AG09319 (cell line): ENCODE measurements around the gene COQ10B.
"Not testable (repeated sequence)": the region's sequence is repeated elsewhere in the genome, so short reads cannot be mapped to it uniquely, and the experiment has no call there.

Experiments used
- DNase-seq: peaks from one replicate; pipeline ENCODE4 v3.0.0-alpha.2; 2010; ENCODE audit warnings: low read depth; ENCODE audit errors: extremely low read depth
- TF ChIP-seq, protein P1 (sequence below): IDR thresholded peaks from 2 replicates; pipeline ENCODE4 v1.5.1; 2011; ENCODE audit warnings: low read depth, mild to moderate bottlenecking, inconsistent platforms, low read length, moderate library complexity

The COQ10B gene

DNA sequence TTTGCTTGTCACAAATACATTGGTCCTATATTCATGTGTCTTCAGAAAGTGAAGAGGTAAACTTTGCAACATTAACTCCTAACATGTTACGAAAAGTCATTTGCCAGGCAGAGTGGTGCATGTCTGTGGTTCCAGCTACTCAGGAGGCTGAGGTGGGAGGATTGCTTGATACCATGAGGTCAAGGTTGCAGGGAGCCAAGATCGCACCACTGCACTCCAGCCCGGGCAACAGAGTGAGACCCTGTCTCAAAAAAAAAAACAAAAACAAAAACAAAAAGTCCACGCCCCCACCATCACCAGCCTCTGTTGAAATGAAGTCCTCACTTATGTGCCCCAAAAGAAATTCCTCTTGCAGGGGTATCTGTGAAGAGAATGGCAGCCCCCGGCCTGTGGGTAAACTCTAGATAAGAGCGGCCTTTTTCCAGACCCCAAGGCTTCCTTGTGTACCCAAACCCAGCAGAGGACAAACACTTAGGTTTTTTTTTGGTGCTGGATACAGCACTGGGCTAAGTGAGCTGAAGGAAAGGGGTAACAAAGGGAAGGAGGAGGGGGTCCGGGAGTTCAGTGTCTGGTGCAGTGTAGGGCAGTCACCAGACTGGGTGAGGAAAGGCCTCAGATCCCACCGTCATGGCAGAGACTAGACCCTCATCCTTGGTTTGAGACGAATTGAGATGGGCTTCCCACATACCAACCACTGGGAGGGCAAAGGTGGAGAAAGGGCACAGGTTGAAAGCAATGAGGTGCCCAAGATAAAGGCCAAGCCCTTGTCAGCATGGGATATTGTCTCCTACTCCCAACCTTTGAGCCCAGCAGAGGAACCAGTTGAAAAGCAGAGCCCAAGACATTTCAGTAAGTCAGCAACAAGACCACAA, 27.0 kb downstream of the COQ10B start:
- TF ChIP-seq, protein P1, sequence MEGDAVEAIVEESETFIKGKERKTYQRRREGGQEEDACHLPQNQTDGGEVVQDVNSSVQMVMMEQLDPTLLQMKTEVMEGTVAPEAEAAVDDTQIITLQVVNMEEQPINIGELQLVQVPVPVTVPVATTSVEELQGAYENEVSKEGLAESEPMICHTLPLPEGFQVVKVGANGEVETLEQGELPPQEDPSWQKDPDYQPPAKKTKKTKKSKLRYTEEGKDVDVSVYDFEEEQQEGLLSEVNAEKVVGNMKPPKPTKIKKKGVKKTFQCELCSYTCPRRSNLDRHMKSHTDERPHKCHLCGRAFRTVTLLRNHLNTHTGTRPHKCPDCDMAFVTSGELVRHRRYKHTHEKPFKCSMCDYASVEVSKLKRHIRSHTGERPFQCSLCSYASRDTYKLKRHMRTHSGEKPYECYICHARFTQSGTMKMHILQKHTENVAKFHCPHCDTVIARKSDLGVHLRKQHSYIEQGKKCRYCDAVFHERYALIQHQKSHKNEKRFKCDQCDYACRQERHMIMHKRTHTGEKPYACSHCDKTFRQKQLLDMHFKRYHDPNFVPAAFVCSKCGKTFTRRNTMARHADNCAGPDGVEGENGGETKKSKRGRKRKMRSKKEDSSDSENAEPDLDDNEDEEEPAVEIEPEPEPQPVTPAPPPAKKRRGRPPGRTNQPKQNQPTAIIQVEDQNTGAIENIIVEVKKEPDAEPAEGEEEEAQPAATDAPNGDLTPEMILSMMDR = no peak
- DNase-seq = no peak

DNA sequence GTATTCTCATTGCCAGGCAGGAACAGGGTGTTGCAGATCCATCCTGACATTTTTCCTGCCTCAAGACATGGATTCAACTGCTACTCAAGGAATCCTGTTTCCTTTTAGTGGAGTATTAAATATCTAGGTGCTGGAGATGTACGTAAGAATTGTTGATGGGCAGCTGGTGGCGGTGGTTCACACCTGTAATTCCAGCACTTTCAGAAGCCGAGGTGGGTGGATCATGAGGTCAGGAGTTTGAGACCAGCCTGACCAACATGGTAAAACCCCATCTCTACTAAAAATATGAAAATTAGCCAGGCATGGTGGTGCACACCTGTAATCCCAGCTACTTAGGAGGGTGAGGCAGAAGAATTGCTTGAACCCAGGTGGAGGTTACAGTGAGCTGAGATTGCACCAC, 30.9 kb downstream of the COQ10B start:
- not testable (repeated sequence) for DNase-seq

DNA sequence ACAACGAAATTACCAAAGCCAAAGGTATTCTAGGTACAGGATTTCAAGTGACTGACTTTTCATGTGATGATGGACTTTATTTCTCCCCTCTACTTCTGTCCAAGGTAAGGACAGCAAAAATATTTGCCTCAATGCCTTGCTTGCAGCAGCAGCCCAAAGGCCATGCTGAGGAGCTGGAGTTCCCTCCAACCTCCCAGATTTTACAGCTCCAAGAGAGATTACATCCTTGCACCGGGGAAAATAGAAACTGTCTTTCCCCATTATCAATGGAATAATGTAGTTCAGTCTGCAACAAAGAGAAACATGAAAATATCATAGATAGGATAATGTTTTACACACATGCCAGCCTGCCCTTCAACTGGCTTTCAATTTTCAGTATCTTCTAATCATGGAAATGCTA, 32.8 kb downstream of the COQ10B start:
- TF ChIP-seq, protein P1 = no peak
- no peak for DNase-seq

DNA sequence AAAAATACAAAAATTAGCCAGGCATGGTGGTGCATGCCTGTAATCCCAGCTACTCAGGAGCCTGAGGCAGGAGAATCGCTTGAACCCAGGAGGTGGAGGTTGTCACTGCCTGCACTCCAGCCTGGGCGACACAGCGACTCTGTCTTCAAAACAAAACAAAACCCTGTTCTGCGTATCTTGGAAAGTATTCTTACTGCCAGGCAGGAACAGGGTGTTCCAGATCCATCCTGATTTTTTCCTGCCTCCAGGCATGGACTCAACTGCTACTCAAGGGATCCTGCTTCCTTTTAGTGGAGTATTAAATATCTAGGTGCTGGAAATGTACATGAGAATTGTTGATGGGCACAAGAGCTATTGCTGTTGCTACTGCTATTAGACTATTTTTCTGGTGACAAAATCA, 34.0 kb downstream of the COQ10B start:
- TF ChIP-seq, protein P1 = no peak
- DNase-seq = no peak

DNA sequence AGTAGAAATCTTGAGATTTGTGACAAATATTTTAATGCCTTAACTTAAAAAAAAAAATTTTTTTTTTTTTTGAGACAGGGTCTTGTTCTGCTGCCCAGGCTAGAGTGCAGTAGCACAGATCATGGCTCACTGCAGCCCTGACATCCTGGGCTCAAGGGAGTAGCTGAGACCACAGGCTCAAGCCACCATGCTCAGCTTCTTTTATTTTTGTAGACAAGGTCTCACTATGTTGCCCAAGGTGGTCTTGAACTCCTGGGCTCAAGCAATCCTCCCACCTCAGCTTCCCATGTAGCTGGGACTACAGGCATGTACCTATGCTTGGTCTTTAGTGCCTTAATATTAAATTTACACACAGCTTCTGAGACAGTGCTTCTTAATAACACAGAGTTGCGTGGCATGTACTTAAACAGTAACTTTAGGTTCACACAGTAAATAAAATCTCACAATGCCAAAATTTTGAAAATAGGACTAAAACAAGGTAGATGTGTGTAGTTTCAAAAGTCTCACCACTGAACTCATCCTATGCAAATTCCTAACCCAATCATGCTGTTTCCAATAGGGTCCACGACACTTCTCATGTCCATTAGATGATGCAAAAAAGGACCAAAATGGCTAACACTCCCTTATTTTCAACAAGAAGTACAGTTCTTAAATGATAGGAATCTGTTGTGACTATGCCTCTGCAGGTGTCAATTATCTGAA, 42.2 kb downstream of the COQ10B start:
- no peak for DNase-seq
- TF ChIP-seq, protein P1 = no peak

DNA sequence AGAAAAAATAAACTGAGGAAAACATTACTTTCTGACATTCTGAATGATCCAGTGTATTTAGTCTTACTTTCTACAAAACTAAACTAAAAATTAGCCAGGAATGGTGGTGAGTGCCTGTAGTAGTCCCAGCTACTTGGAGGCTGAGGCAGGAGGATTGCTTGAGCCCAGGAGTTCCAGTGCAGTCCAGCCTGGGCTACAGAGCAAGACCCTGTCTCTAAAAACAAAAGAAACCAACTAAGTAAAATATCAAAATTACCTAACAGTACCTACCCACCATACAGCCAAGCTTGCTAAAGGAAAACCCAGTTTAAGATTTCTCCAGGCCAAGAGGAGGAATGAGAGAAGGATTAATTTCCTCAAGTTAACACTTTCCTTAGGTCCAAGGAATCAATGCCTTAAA, 43.3 kb downstream of the COQ10B start:
- TF ChIP-seq, protein P1 = no peak
- no peak for DNase-seq

DNA sequence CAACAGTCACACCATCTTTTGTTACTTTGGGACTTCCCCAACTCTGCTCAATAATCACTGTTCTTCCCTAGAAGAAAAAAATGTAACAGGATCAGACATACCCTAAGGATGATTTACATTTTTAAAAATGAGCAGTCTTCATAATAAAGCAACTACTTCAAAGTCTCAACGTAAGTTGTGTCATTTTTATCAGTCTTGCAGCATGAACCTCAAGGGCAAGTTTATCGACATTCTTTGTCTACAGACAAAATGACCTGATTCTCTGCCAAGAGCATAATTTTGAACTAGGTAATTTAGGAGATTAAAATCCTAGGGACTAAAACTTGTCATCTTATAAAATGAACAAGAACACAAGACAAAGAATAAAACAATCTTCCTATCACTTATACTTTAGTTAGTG, 44.0 kb downstream of the COQ10B start:
- DNase-seq = no peak

More for the DNA sequence above, 44.0 kb downstream of the COQ10B start:
- TF ChIP-seq, protein P1 = no peak
